Keratinocyte (primary cell): ENCODE results near the gene NXF3. TPM values are rescaled to one million over a fixed set of nuclear protein-coding genes. Genes with fewer than 3 reads are reported as not detected.
A peak's percentile ranks its signal among the peaks of the same experiment; 100 is the strongest.

Source experiments
- DNase-seq: peaks from one replicate; pipeline ENCODE4 v3.0.0-alpha.2; 2011; ENCODE audit warnings: low read depth, missing footprints, low spot score
- FAIRE-seq: peaks from 2 replicates; lab custom pipeline; 2011; peaks lifted over from hg19 to GRCh38; lab: Jason Lieb, UNC
- H2AFZ ChIP-seq: 2 replicates; pipeline ENCODE4 v1.6.0; 2012; ENCODE audit warnings: low read length, control low read depth, inconsistent platforms; ENCODE audit not compliant: control insufficient read depth
- H3K27ac ChIP-seq: 2 replicates; pipeline ENCODE4 v1.5.1; 2011; ENCODE audit warnings: low read length; ENCODE audit not compliant: control insufficient read depth, insufficient read depth
- H3K27me3 ChIP-seq: 3 replicates; pipeline ENCODE4 v1.6.0; 2011; ENCODE audit warnings: low read length; ENCODE audit not compliant: control insufficient read depth, insufficient read depth; ENCODE audit errors: extremely low read depth
- H3K36me3 ChIP-seq, 2 experiments: 2 replicates in 1 of 2; 3 replicates in 1 of 2; pipeline ENCODE4 v1.5.1; 2011; ENCODE audit warnings: low read length in 2 of 2, mild to moderate bottlenecking in 1 of 2; ENCODE audit not compliant: control insufficient read depth in 2 of 2, insufficient read depth in 2 of 2; ENCODE audit errors: extremely low read depth in 1 of 2
- H3K4me1 ChIP-seq: 3 replicates; pipeline ENCODE4 v1.5.1; 2011; ENCODE audit warnings: low read length; ENCODE audit not compliant: control insufficient read depth, insufficient read depth; ENCODE audit errors: extremely low read depth
- H3K4me2 ChIP-seq: 3 replicates; pipeline ENCODE4 v1.6.0; 2011; ENCODE audit warnings: low read depth, low read length; ENCODE audit not compliant: control insufficient read depth, insufficient read depth; ENCODE audit errors: extremely low read depth
- H3K4me3 ChIP-seq, 3 experiments: fragments of 200-600 bp in 1 of 3; sonication (generic) in 1 of 3; 2 replicates in 2 of 3; 3 replicates in 1 of 3; pipeline ENCODE4 v1.5.1; 2011 to 2016; ENCODE audit warnings: low read length in 3 of 3, mild to moderate bottlenecking in 3 of 3, control low read depth in 2 of 3, inconsistent platforms in 1 of 3, low read depth in 1 of 3, mixed read lengths in 1 of 3, mixed run types in 1 of 3, moderate library complexity in 1 of 3; ENCODE audit not compliant: control insufficient read depth in 2 of 3, insufficient read depth in 2 of 3; ENCODE audit errors: extremely low read depth in 1 of 3
- H3K79me2 ChIP-seq: 2 replicates; pipeline ENCODE4 v1.6.0; 2012; ENCODE audit warnings: low read length; ENCODE audit not compliant: control insufficient read depth, insufficient read depth
- H3K9ac ChIP-seq: 3 replicates; pipeline ENCODE4 v1.6.0; 2011; ENCODE audit warnings: low read length; ENCODE audit not compliant: control insufficient read depth, insufficient read depth; ENCODE audit errors: extremely low read depth
- H3K9me1 ChIP-seq: 3 replicates; pipeline ENCODE4 v1.6.0; 2011; ENCODE audit warnings: low read length; ENCODE audit not compliant: control insufficient read depth, insufficient read depth; ENCODE audit errors: extremely low read depth
- H3K9me3 ChIP-seq: 2 replicates; pipeline ENCODE4 v1.5.1; 2012; ENCODE audit warnings: low read depth, low read length; ENCODE audit not compliant: control insufficient read depth
- H4K20me1 ChIP-seq: 3 replicates; pipeline ENCODE4 v1.6.0; 2011; ENCODE audit warnings: low read length; ENCODE audit not compliant: control insufficient read depth, insufficient read depth; ENCODE audit errors: extremely low read depth
- EZH2 ChIP-seq: IDR thresholded peaks from one replicate; pipeline ENCODE4 v1.6.1; 2012; ENCODE audit warnings: inconsistent platforms, mild to moderate bottlenecking, low read length, moderate library complexity
- dilution Hi-C: fragments of 300-500 bp; cut with MboI; formaldehyde crosslinking; loops from one replicate; pipeline ENCODE4 v1.7.0; 2020; ENCODE audit warnings: low sequenced_read_pairs; ENCODE audit not compliant: extremely low pct_ligation_motif_present
- polyA plus RNA-seq, 5 experiments: library from polyadenylated mRNA; depleted of rRNA in 3 of 5; stranded (reverse) in 3 of 5; stranded (forward) in 1 of 5; unstranded in 1 of 5; fragments of >200 nt; gene quantifications; 1 replicate in 1 of 5; 2 replicates in 3 of 5; 3 replicates in 1 of 5; pipeline versions ENCODE4 v1.2.1 to v1.2.3, GENCODE V29; 2011 to 2012; ENCODE audit warnings: missing spikeins in 2 of 5, low read depth in 1 of 5, low replicate concordance in 1 of 5
- TF ChIP-seq, protein P1 (sequence below), 3 experiments: IDR thresholded peaks in 1 of 3; conservative IDR thresholded peaks in 1 of 3; optimal IDR thresholded peaks in 1 of 3; 2 replicates in 2 of 3; 3 replicates in 1 of 3; pipeline versions ENCODE3 to v1.5.1; 2011; ENCODE audit warnings: low read length in 3 of 3, mild to moderate bottlenecking in 3 of 3, moderate library complexity in 2 of 3, control low read depth in 1 of 3, inconsistent platforms in 1 of 3; ENCODE audit not compliant: insufficient read depth in 2 of 3; ENCODE audit errors: extremely low read depth in 1 of 3

NXF3 gene
- polyA plus RNA-seq, 1 donor (not counting 4 experiments of a cell fraction or from before 2014, with no cell fraction given): 0.29 TPM

DNA sequence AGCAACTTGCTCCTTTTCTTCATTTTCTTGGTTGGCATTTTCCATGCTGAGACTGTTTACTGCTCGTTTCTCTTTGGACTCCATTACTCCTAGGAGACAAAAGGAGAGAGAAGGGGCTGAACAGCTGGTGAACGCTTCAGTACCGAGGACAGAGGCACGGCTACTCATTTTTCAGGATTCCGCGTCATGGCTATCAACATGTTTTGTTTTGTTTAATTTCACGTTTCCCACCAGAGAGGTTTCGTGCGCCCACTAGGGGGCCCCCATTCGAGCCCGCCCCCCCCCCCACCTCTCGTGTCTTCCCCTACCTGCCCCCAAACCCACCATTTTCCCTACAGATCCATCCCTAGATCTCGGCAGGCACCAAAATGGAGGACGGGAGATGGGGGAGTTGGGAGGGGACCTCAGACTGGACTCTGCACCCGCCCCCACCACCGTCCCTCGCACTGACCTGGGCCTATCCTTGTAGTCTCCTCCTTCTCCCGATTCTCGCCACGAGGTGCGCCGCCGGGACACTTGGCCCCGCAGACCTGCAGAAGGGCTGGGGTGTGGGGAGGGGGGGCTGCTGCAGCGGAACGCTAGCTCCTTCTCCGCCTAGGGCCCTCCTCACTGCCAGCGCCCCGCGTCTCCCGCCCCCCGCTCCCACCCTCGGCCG lies 29.6 kb downstream of the NXF3 start:
- H3K79me2 ChIP-seq: no peaks in the 10 kb centered on the region
- dilution Hi-C loops: no loop called here
- H3K36me3 ChIP-seq: no peaks in the 10 kb centered on the region
- no peak overlapping the region for H2AFZ ChIP-seq
- DNase-seq (no peak), FAIRE-seq (no peak)
- H3K4me1 ChIP-seq: no peaks in the 10 kb centered on the region
- H3K27me3 ChIP-seq: no peaks in the 10 kb centered on the region
- H3K27ac ChIP-seq: no peak overlapping the region
- no peak overlapping the region for H3K9ac ChIP-seq
- peak overlapping the region; percentile 10 for H3K4me2 ChIP-seq
- no peaks in the 10 kb centered on the region for H3K9me1 ChIP-seq
- no peaks in the 10 kb centered on the region for H4K20me1 ChIP-seq
- H3K9me3 ChIP-seq: no peaks in the 10 kb centered on the region
- TF ChIP-seq, protein P1, sequence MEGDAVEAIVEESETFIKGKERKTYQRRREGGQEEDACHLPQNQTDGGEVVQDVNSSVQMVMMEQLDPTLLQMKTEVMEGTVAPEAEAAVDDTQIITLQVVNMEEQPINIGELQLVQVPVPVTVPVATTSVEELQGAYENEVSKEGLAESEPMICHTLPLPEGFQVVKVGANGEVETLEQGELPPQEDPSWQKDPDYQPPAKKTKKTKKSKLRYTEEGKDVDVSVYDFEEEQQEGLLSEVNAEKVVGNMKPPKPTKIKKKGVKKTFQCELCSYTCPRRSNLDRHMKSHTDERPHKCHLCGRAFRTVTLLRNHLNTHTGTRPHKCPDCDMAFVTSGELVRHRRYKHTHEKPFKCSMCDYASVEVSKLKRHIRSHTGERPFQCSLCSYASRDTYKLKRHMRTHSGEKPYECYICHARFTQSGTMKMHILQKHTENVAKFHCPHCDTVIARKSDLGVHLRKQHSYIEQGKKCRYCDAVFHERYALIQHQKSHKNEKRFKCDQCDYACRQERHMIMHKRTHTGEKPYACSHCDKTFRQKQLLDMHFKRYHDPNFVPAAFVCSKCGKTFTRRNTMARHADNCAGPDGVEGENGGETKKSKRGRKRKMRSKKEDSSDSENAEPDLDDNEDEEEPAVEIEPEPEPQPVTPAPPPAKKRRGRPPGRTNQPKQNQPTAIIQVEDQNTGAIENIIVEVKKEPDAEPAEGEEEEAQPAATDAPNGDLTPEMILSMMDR (optimal IDR thresholded peaks at IDR 0.05 in 1 of 3, IDR thresholded peaks at IDR 0.05 in 1 of 3, conservative IDR thresholded peaks at IDR 0.05 in 1 of 3; ENCODE audit: extremely low read depth in 1 of 3, insufficient read depth in 2 of 3, low read length in 3 of 3): no peak
- TF ChIP-seq EZH2: no peak
- peak overlapping the region in 1 of 3 experiments; percentile 24 for H3K4me3 ChIP-seq

- TF ChIP-seq, protein P1 (optimal IDR thresholded peaks at IDR 0.05 in 1 of 3, IDR thresholded peaks at IDR 0.05 in 1 of 3, conservative IDR thresholded peaks at IDR 0.05 in 1 of 3; ENCODE audit: extremely low read depth in 1 of 3, insufficient read depth in 2 of 3, low read length in 3 of 3): no peak
- no peak for TF ChIP-seq EZH2
- FAIRE-seq (no peak), DNase-seq (no peak)
- H3K4me2 ChIP-seq: no peak overlapping the region
- no peaks in the 10 kb centered on the region for H3K27me3 ChIP-seq
- H3K36me3 ChIP-seq: no peaks in the 10 kb centered on the region
- no peak overlapping the region for H3K27ac ChIP-seq
- no peaks in the 10 kb centered on the region for H3K9me1 ChIP-seq
- H4K20me1 ChIP-seq: no peaks in the 10 kb centered on the region
- dilution Hi-C loops: no loop called here
- H3K9me3 ChIP-seq: no peaks in the 10 kb centered on the region
- no peaks in the 10 kb centered on the region for H3K79me2 ChIP-seq
- H3K4me3 ChIP-seq: no peak overlapping the region
- no peak overlapping the region for H2AFZ ChIP-seq
- H3K4me1 ChIP-seq: no peaks in the 10 kb centered on the region
- no peak overlapping the region for H3K9ac ChIP-seq
These were observed 31.5 kb downstream of the NXF3 start for GRCh38 chrX:103061486-103061885.
